ENCODE measurements around the gene LPCAT1. TPM values are rescaled to one million over a fixed set of nuclear protein-coding genes. Genes with fewer than 3 reads are reported as not detected.
"Not testable (repeated sequence)": the region's sequence is repeated elsewhere in the genome, so short reads cannot be mapped to it uniquely, and the experiment has no call there.

The LPCAT1 gene
- total RNA-seq (2014; rRNA removed; shearing (Covaris generic)), result 47.5 and 50.6 TPM in 2 replicates
- polyA plus RNA-seq (2015; cell fraction: cytosol; rRNA removed), result 79.3 and 98.1 TPM in 2 replicates
- polyA plus RNA-seq (2015; cell fraction: nucleus; rRNA removed), result 114 and 171 TPM in 2 replicates

GRCh38 chr5:1523793-1524480 is at the start of gene LPCAT1:
Gene LPCAT1, minus strand, starts transcription at chr5:1523960. Its CDS starts 116 bp downstream, at chr5:1523844.
- in situ Hi-C loops (cut with HindIII; ENCODE audit: low pct_unique_long_range_greater_than_20kb, low sequenced_read_pairs), result no loop called here
- peak; percentile 75 for DNase-seq (ENCODE audit: low read depth, low spot score)

- in situ Hi-C loops (cut with HindIII; ENCODE audit: low pct_unique_long_range_greater_than_20kb, low sequenced_read_pairs); DNase-seq (ENCODE audit: low read depth, low spot score): not testable (repeated sequence)
Observed at GRCh38 chr5:1571875-1572274, 48.1 kb upstream of the LPCAT1 start.

DNA sequence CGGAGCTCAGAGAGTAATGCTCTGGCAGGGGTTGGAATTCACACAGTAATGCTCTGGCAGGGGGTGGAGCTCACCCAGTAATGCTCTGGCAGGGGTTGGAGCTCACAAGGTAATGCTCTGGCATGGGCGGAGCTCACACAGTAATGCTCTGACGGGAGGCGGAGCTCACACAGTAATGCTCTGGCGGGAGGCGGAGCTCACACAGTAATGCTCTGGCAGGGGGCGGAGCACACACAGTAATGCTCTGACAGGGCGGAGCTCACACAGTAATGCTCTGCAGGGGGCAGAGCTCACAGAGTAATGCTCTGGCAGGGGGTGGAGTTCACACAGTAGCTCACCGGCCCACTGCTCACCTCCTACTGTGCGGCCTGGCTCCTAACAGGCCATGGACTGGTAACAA is 47.2 kb upstream of the LPCAT1 start:
- in situ Hi-C loops (cut with HindIII; ENCODE audit: low pct_unique_long_range_greater_than_20kb, low sequenced_read_pairs), result no loop called here
- no peak for DNase-seq (ENCODE audit: low read depth, low spot score)

- in situ Hi-C loops (cut with HindIII; ENCODE audit: low pct_unique_long_range_greater_than_20kb, low sequenced_read_pairs), result no loop called here
Observed at GRCh38 chr5:1568201-1568979, 44.6 kb upstream of the LPCAT1 start.

DNA sequence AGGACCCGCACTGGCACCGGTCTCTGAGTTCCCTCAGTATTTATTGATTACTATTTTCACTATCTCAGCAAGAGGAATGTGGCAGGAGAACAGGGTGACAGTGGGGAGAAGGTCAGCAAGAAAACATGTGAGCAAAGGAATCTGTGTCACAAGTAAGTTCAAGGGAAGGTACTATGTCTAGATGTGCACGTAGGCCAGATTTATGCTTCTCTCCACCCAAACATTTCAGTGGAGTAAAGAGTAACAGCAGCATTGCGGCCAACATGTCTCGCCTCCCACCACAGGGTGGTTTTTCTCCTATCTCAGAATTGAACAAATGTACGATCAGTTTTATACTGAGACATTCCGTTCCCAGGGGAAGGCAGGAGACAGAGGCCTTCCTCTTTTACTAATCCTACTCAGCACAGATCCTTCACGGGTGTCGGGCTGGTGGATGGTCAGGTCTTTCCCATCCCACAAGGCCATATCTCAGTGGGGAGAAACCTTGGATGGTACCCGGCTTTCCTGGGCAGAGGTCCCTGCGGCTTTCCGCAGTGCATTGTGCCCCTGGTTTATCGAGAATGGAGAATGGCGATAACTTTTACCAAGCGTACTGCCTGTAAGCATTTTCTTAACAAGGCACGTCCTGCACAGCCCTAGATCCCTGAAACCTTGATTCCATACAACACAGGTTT is 43.9 kb upstream of the LPCAT1 start:
- in situ Hi-C loops (cut with HindIII; ENCODE audit: low pct_unique_long_range_greater_than_20kb, low sequenced_read_pairs); DNase-seq (ENCODE audit: low read depth, low spot score): not testable (repeated sequence)

More at GRCh38 chr5:1568201-1568979, 44.6 kb upstream of the LPCAT1 start:
- DNase-seq (ENCODE audit: low read depth, low spot score), result peak; percentile 21

- in situ Hi-C loops (cut with HindIII; ENCODE audit: low pct_unique_long_range_greater_than_20kb, low sequenced_read_pairs), result no loop called here
- no peak for DNase-seq (ENCODE audit: low read depth, low spot score)
Observed at GRCh38 chr5:1565737-1566734, 42.3 kb upstream of the LPCAT1 start.

DNA sequence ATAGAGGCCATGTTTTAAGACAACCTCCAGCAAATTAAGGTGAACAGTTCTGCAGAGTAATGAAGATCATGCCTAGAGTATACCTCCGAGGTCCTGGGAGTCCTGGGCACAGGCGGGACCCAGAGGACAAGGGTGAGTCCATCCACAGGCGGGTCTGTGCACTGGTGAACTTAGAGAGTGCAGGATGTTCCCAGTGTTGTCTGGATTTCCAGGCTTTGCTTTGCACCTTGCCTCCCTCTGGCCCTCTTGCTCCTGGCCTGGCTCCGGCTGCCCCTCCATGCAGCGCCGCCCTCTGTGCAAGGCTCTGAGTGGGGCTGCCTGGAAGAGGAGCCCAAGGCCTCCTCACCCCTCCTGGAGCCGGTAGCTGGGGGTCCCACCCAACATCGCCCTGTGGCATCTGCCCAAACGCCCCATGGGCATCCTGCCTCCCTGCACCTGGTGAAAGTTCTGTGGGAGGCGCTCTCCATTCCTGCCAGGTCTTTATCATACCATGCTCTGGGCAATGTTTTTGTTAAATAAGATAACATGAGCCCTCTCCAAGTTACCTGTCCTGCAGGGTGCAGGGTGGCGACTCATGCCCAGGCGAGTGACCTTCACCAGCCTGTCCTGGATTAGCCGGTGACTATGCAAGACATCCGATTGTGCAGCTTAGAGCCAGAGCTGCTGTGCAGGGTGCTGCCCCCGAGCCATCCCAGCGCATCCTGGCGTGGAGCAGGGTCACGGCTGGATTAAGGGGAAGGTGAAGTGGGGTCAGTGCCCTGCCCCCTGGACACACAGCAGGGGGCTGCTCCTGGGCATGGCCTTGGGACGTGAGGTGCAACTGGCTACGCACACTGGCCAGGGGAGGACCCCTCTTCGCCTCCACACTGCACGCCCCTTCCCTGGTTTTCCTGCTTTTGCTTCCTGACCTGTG is 41.3 kb upstream of the LPCAT1 start:
- no peak for DNase-seq (ENCODE audit: low read depth, low spot score)
- in situ Hi-C loops (cut with HindIII; ENCODE audit: low pct_unique_long_range_greater_than_20kb, low sequenced_read_pairs), result no loop called here

DNA sequence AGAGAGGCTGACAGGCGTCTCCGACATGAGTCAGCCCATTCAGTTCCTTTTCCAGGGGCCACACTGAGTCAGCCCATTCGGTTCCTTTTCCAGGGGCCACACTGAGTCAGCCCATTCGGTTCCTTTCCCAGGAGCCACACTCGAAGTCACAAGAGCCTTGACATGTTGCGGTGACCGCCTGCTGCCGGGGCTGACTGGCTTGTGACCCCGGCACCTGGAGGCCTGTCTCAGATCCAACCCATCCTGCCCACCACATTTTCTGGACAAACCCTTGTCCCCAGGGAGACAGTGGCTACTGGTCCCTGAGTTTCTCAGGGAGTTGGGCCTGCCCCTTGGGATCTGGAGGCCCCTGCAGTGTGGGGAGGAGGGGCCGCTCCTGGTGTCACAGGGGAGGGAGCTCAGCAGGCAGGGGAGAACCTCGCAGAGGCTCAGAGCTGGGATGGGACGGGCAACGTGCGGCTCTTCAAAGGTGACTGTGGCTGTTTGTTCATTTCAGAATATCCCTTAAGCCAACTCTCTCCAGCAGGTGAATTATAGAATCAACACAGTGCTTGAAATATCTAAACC is 40.5 kb upstream of the LPCAT1 start:
- in situ Hi-C loops (cut with HindIII; ENCODE audit: low pct_unique_long_range_greater_than_20kb, low sequenced_read_pairs), result no loop called here

GRCh38 chr5:1563617-1564181 is 39.9 kb upstream of the LPCAT1 start:
- in situ Hi-C loops (cut with HindIII; ENCODE audit: low pct_unique_long_range_greater_than_20kb, low sequenced_read_pairs), result no loop called here
- DNase-seq (ENCODE audit: low read depth, low spot score), result no peak

More for the DNA sequence above, 40.5 kb upstream of the LPCAT1 start:
- no peak for DNase-seq (ENCODE audit: low read depth, low spot score)

- in situ Hi-C loops (cut with HindIII; ENCODE audit: low pct_unique_long_range_greater_than_20kb, low sequenced_read_pairs), result no loop called here
Observed at GRCh38 chr5:1563051-1563461, 39.3 kb upstream of the LPCAT1 start.

GRCh38 chr5:1562599-1562998 is 38.8 kb upstream of the LPCAT1 start:
- in situ Hi-C loops (cut with HindIII; ENCODE audit: low pct_unique_long_range_greater_than_20kb, low sequenced_read_pairs), result no loop called here
- DNase-seq (ENCODE audit: low read depth, low spot score), result no peak

More at GRCh38 chr5:1563051-1563461, 39.3 kb upstream of the LPCAT1 start:
- DNase-seq (ENCODE audit: low read depth, low spot score), result no peak

- in situ Hi-C loops (cut with HindIII; ENCODE audit: low pct_unique_long_range_greater_than_20kb, low sequenced_read_pairs), result no loop called here
- no peak for DNase-seq (ENCODE audit: low read depth, low spot score)
Observed at GRCh38 chr5:1561402-1561929, 37.7 kb upstream of the LPCAT1 start.

GRCh38 chr5:1560499-1560898 is 36.7 kb upstream of the LPCAT1 start:
- DNase-seq (ENCODE audit: low read depth, low spot score); in situ Hi-C loops (cut with HindIII; ENCODE audit: low pct_unique_long_range_greater_than_20kb, low sequenced_read_pairs): not testable (repeated sequence)

DNA sequence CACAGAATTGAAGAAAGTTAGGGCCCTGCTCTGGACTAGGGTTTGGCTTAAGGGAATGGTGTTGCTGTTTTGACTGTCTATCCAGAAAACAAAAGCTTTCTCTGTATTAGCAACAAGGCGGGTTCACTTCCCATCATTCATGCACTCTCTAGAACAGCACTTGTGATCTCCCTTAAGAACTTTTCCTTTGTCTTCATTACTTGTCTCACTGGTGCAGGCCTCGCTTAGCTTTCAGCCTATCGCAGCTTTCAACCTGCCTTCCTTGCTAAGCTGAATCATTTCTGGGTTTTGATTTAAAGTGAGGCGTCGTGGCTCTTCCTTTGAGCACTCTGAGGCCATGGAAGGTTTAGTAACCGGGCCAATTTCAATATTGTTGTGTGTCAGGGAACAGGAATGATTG is 35.2 kb upstream of the LPCAT1 start:
- peak; percentile 71 for DNase-seq (ENCODE audit: low read depth, low spot score)

DNA sequence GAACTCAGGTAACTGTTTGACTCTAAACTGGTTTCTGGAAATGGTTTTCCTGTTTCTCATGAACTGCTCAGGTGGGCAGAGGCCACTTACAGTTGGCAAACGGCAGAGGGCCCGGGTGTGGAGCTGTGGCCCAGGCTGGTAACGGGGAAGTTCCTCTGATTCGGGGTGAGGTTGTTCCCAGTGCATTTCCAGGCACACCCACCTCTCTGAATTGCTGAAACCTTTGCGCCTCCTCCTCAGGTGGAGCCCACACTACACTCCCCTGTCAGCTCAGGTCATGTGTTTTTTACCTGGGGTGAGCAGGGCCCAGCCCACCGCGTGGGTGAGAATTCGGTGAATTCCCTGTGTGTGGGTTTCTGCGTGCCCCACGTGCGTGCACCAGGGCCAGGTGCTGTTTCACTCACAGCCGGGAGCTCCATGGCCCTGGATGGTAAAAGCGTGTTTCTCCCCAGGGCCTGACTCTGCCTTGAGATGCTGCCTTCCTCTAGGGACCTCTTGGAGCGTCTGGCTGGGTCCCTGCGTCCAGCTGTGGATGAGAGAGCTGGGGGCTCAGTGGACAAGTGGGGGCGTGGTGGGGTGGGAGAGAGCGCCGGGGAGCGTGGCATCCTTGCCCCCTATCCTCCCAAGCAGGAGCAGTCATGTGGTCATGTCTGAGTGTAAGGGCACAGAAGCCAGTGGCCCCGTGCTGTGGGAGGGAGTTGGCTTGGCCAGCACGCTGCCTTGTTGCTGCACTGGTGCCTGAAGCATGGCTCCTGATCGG is 33.5 kb upstream of the LPCAT1 start:
- DNase-seq (ENCODE audit: low read depth, low spot score), result no peak
- in situ Hi-C loops (cut with HindIII; ENCODE audit: low pct_unique_long_range_greater_than_20kb, low sequenced_read_pairs), result no loop called here

More for the DNA sequence above, 35.2 kb upstream of the LPCAT1 start:
- in situ Hi-C loops (cut with HindIII; ENCODE audit: low pct_unique_long_range_greater_than_20kb, low sequenced_read_pairs), result no loop called here
